EH (cell line): ENCODE results near the gene SLC22A5.
"Not testable (repeated sequence)": the region's sequence is repeated elsewhere in the genome, so short reads cannot be mapped to it uniquely, and the experiment has no call there.

Experiments
- DNase-seq: peaks from one replicate; pipeline ENCODE4 v3.0.0-alpha.2; 2015; ENCODE audit warnings: low read depth

SLC22A5 gene

GRCh38 chr5:132388244-132389050 is 18.9 kb downstream of the SLC22A5 start:
- DNase-seq: peak; percentile 82

GRCh38 chr5:132389051-132389331 is 19.5 kb downstream of the SLC22A5 start:
- peak; percentile 37 for DNase-seq

GRCh38 chr5:132389585-132390286 is 20.2 kb downstream of the SLC22A5 start:
- DNase-seq: peak; percentile 100

- no peak for DNase-seq
These were observed 21.7 kb downstream of the SLC22A5 start for GRCh38 chr5:132391247-132391646.

GRCh38 chr5:132391870-132392269 is 22.4 kb downstream of the SLC22A5 start:
- DNase-seq: no peak

GRCh38 chr5:132392411-132392810 is 22.9 kb downstream of the SLC22A5 start:
- no peak for DNase-seq

GRCh38 chr5:132392978-132393825 is 23.7 kb downstream of the SLC22A5 start:
- DNase-seq: no peak

GRCh38 chr5:132394667-132395259 is 25.3 kb downstream of the SLC22A5 start:
- no peak for DNase-seq

- DNase-seq: peak; percentile 69
These were observed 27.1 kb downstream of the SLC22A5 start for GRCh38 chr5:132396589-132397031.

- no peak for DNase-seq
These were observed 27.7 kb downstream of the SLC22A5 start for GRCh38 chr5:132397224-132397623.

GRCh38 chr5:132397936-132398675 is 28.6 kb downstream of the SLC22A5 start:
- DNase-seq: not testable (repeated sequence)

- not testable (repeated sequence) for DNase-seq
These were observed 34.5 kb downstream of the SLC22A5 start for GRCh38 chr5:132404041-132404440.

- DNase-seq: no peak
These were observed 36.1 kb downstream of the SLC22A5 start for GRCh38 chr5:132405646-132406045.

GRCh38 chr5:132406144-132406783 is 36.8 kb downstream of the SLC22A5 start:
- no peak for DNase-seq

- peak; percentile 24 for DNase-seq
These were observed 38.5 kb downstream of the SLC22A5 start for GRCh38 chr5:132407970-132408369.

- no peak for DNase-seq
These were observed 38.9 kb downstream of the SLC22A5 start for GRCh38 chr5:132408456-132408855.

GRCh38 chr5:132408965-132409364 is 39.5 kb downstream of the SLC22A5 start:
- DNase-seq: no peak

- peak; percentile 77 for DNase-seq
These were observed 41.2 kb downstream of the SLC22A5 start for GRCh38 chr5:132410451-132411303.

GRCh38 chr5:132411304-132412013 is 41.9 kb downstream of the SLC22A5 start:
- DNase-seq: no peak
